ENCODE results near the gene SMCP. TPM values are rescaled to one million over a fixed set of nuclear protein-coding genes. Genes with fewer than 3 reads are reported as not detected.

The SMCP gene
- total and polyA plus RNA-seq, 5 experiments from 2014 or later = not detected

- POLR2A ChIA-PET = no interaction called here
These were observed 4.6 kb upstream of the SMCP start for GRCh38 chr1:152873495-152873894.

GRCh38 chr1:152876827-152877226 lies 1.3 kb upstream of the SMCP start:
- Mint-ChIP-seq H3K36me3 (no peaks in the 10 kb centered on the region), H3K9me3 (peaks cover 0 to 2% (median 0%) of the 10 kb centered on the region in 9 donors), H3K4me3 (no peak overlapping the region), H3K4me1 (peaks cover 0 to 2% (median 0%) of the 10 kb centered on the region in 4 donors), H3K27ac (no peak overlapping the region), H3K27me3 (peaks cover 7 to 36% (median 19%) of the 10 kb centered on the region in 5 donors)
- POLR2A ChIA-PET = no interaction called here
- no peak for DNase-seq
- no peak for ATAC-seq

More at GRCh38 chr1:152873495-152873894, 4.6 kb upstream of the SMCP start:
- ATAC-seq (no peak), DNase-seq (no peak)
- Mint-ChIP-seq H3K9me3 (no peaks in the 10 kb centered on the region), H3K4me3 (no peak overlapping the region), H3K36me3 (no peaks in the 10 kb centered on the region), H3K4me1 (peaks cover 0 to 2% (median 0%) of the 10 kb centered on the region in 4 donors), H3K27me3 (peaks cover 7 to 30% (median 17%) of the 10 kb centered on the region in 5 donors), H3K27ac (no peak overlapping the region)

- no peaks in the 10 kb centered on the region for H3K36me3 Mint-ChIP-seq
- peaks cover 7 to 35% (median 18%) of the 10 kb centered on the region in 5 donors for H3K27me3 Mint-ChIP-seq
- peaks cover 0 to 2% (median 0%) of the 10 kb centered on the region in 4 donors for H3K4me1 Mint-ChIP-seq
- H3K4me3 Mint-ChIP-seq = no peak overlapping the region
- H3K9me3 Mint-ChIP-seq = peaks cover 0 to 2% (median 0%) of the 10 kb centered on the region in 9 donors
- DNase-seq (no peak), ATAC-seq (no peak)
- POLR2A ChIA-PET = no interaction called here
- no peak overlapping the region for H3K27ac Mint-ChIP-seq
These were observed 1.6 kb downstream of the SMCP start for GRCh38 chr1:152879559-152880198.

GRCh38 chr1:152880316-152880715 lies 2.2 kb downstream of the SMCP start:
- Mint-ChIP-seq H3K4me1 (peaks cover 0 to 2% (median 0%) of the 10 kb centered on the region in 4 donors), H3K27me3 (peaks cover 7 to 29% (median 15%) of the 10 kb centered on the region in 5 donors), H3K4me3 (no peak overlapping the region), H3K36me3 (no peaks in the 10 kb centered on the region), H3K27ac (no peak overlapping the region), H3K9me3 (peaks cover 0 to 2% (median 0%) of the 10 kb centered on the region in 9 donors)
- no peak for ATAC-seq
- no peak for DNase-seq
- POLR2A ChIA-PET = no interaction called here

GRCh38 chr1:152880907-152881306 lies 2.8 kb downstream of the SMCP start:
- H3K27ac Mint-ChIP-seq = no peak overlapping the region
- H3K4me3 Mint-ChIP-seq = no peak overlapping the region
- no peaks in the 10 kb centered on the region for H3K36me3 Mint-ChIP-seq
- H3K9me3 Mint-ChIP-seq = peaks cover 0 to 2% (median 0%) of the 10 kb centered on the region in 9 donors
- POLR2A ChIA-PET = no interaction called here
- H3K4me1 Mint-ChIP-seq = peaks cover 0 to 2% (median 0%) of the 10 kb centered on the region in 4 donors
- peaks cover 7 to 23% (median 15%) of the 10 kb centered on the region in 5 donors for H3K27me3 Mint-ChIP-seq
- no peak for DNase-seq
- no peak for ATAC-seq

GRCh38 chr1:152884085-152884484 lies 6.0 kb downstream of the SMCP start:
- ATAC-seq (no peak), DNase-seq (no peak)
- Mint-ChIP-seq H3K4me1 (peaks cover 0 to 2% (median 0%) of the 10 kb centered on the region in 4 donors), H3K27ac (no peak overlapping the region), H3K36me3 (no peaks in the 10 kb centered on the region), H3K9me3 (no peaks in the 10 kb centered on the region), H3K4me3 (no peak overlapping the region), H3K27me3 (peaks cover 0 to 3% (median 0%) of the 10 kb centered on the region in 5 donors)
- POLR2A ChIA-PET = no interaction called here

GRCh38 chr1:152884506-152884905 lies 6.4 kb downstream of the SMCP start:
- POLR2A ChIA-PET = no interaction called here

GRCh38 chr1:152884966-152885624 lies 7.0 kb downstream of the SMCP start:
- POLR2A ChIA-PET = no interaction called here
- Mint-ChIP-seq H3K9me3 (no peaks in the 10 kb centered on the region), H3K4me1 (peaks cover 0 to 2% (median 0%) of the 10 kb centered on the region in 4 donors), H3K27me3 (peaks cover 0 to 6% (median 5%) of the 10 kb centered on the region in 5 donors), H3K27ac (no peak overlapping the region), H3K4me3 (no peak overlapping the region), H3K36me3 (no peaks in the 10 kb centered on the region)
- no peak for DNase-seq
- ATAC-seq = no peak

More at GRCh38 chr1:152884506-152884905, 6.4 kb downstream of the SMCP start:
- no peaks in the 10 kb centered on the region for H3K9me3 Mint-ChIP-seq
- no peaks in the 10 kb centered on the region for H3K36me3 Mint-ChIP-seq
- no peak for DNase-seq
- peaks cover 0 to 3% (median 0%) of the 10 kb centered on the region in 5 donors for H3K27me3 Mint-ChIP-seq
- H3K4me1 Mint-ChIP-seq = peaks cover 0 to 2% (median 0%) of the 10 kb centered on the region in 4 donors
- H3K4me3 Mint-ChIP-seq = no peak overlapping the region
- ATAC-seq = no peak
- H3K27ac Mint-ChIP-seq = peak overlapping the region in 1 of 10 donors; percentile 27

- H3K36me3 Mint-ChIP-seq = no peaks in the 10 kb centered on the region
- H3K27me3 Mint-ChIP-seq = peaks cover 4 to 11% (median 7%) of the 10 kb centered on the region in 5 donors
- no peaks in the 10 kb centered on the region for H3K4me1 Mint-ChIP-seq
- H3K4me3 Mint-ChIP-seq = no peak overlapping the region
- no peaks in the 10 kb centered on the region for H3K9me3 Mint-ChIP-seq
- DNase-seq (no peak), ATAC-seq (no peak)
- POLR2A ChIA-PET = no interaction called here
- H3K27ac Mint-ChIP-seq = no peak overlapping the region
These were observed 8.0 kb downstream of the SMCP start for GRCh38 chr1:152886085-152886484.

GRCh38 chr1:152886758-152887409 lies 8.8 kb downstream of the SMCP start:
- H3K27ac Mint-ChIP-seq = no peak overlapping the region
- no peaks in the 10 kb centered on the region for H3K9me3 Mint-ChIP-seq
- no peak overlapping the region for H3K4me3 Mint-ChIP-seq
- H3K4me1 Mint-ChIP-seq = no peaks in the 10 kb centered on the region
- ATAC-seq (no peak), DNase-seq (no peak)
- POLR2A ChIA-PET = no interaction called here
- H3K27me3 Mint-ChIP-seq = peaks cover 7 to 11% (median 8%) of the 10 kb centered on the region in 5 donors
- no peaks in the 10 kb centered on the region for H3K36me3 Mint-ChIP-seq

- POLR2A ChIA-PET = no interaction called here
- Mint-ChIP-seq H3K4me3 (no peak overlapping the region), H3K36me3 (no peaks in the 10 kb centered on the region), H3K9me3 (no peaks in the 10 kb centered on the region), H3K27ac (no peak overlapping the region), H3K27me3 (peaks cover 7 to 17% (median 10%) of the 10 kb centered on the region in 5 donors), H3K4me1 (no peaks in the 10 kb centered on the region)
- DNase-seq = no peak
- ATAC-seq = no peak
These were observed 10.0 kb downstream of the SMCP start for GRCh38 chr1:152888126-152888525.

- peaks cover 0 to 3% (median 0%) of the 10 kb centered on the region in 9 donors for H3K9me3 Mint-ChIP-seq
- H3K4me1 Mint-ChIP-seq = no peaks in the 10 kb centered on the region
- POLR2A ChIA-PET = no interaction called here
- H3K27ac Mint-ChIP-seq = no peak overlapping the region
- DNase-seq (no peak), ATAC-seq (no peak)
- H3K27me3 Mint-ChIP-seq = peaks cover 20 to 61% (median 44%) of the 10 kb centered on the region in 5 donors
- H3K4me3 Mint-ChIP-seq = no peak overlapping the region
- H3K36me3 Mint-ChIP-seq = no peaks in the 10 kb centered on the region
These were observed 20.9 kb downstream of the SMCP start for GRCh38 chr1:152899027-152899426.

GRCh38 chr1:152899883-152900282 lies 21.8 kb downstream of the SMCP start:
- POLR2A ChIA-PET = no interaction called here
- ATAC-seq (no peak), DNase-seq (no peak)
- H3K36me3 Mint-ChIP-seq = no peaks in the 10 kb centered on the region
- no peak overlapping the region for H3K27ac Mint-ChIP-seq
- H3K4me1 Mint-ChIP-seq = no peaks in the 10 kb centered on the region
- H3K9me3 Mint-ChIP-seq = peaks cover 0 to 2% (median 0%) of the 10 kb centered on the region in 9 donors
- no peak overlapping the region for H3K4me3 Mint-ChIP-seq
- H3K27me3 Mint-ChIP-seq = peaks cover 16 to 57% (median 44%) of the 10 kb centered on the region in 5 donors

Measured in naive thymus-derived CD8-positive, alpha-beta T cell (primary cell).